Stimulated activated CD8-positive, alpha-beta memory T cell treated with anti-CD3 and anti-CD28 coated beads, Interleukin-4, amount 100 ng/mL, for 24 hours (primary cell): Measurements from ENCODE around the gene ZNF552.
"Not testable (repeated sequence)": the region's sequence is repeated elsewhere in the genome, so short reads cannot be mapped to it uniquely, and the experiment has no call there.

Experiments used
- DNase-seq: peaks from one replicate; pipeline ENCODE4 v3.0.0-alpha.2; 2020; ENCODE audit warnings: low read depth

The ZNF552 gene

GRCh38 chr19:57818378-57818777 is 3.7 kb upstream of the ZNF552 start:
- no peak for DNase-seq

- DNase-seq, result no peak
Observed at GRCh38 chr19:57817976-57818375, 3.3 kb upstream of the ZNF552 start.

GRCh38 chr19:57816652-57817051 is 1.9 kb upstream of the ZNF552 start:
- no peak for DNase-seq

GRCh38 chr19:57815247-57816075 is 748 bp upstream of the ZNF552 start:
- DNase-seq, result no peak

GRCh38 chr19:57813919-57814504 is 701 bp downstream of the ZNF552 start:
- DNase-seq, result no peak

GRCh38 chr19:57812975-57813820 is 1.5 kb downstream of the ZNF552 start:
- not testable (repeated sequence) for DNase-seq

- DNase-seq, result no peak
Observed at GRCh38 chr19:57812226-57812625, 2.5 kb downstream of the ZNF552 start.

- not testable (repeated sequence) for DNase-seq
Observed at GRCh38 chr19:57810410-57811295, 4.1 kb downstream of the ZNF552 start.

GRCh38 chr19:57807541-57807940 is 7.2 kb downstream of the ZNF552 start:
- DNase-seq, result no peak

GRCh38 chr19:57803594-57804325 is 11.0 kb downstream of the ZNF552 start:
- DNase-seq, result no peak

GRCh38 chr19:57803265-57803593 is 11.5 kb downstream of the ZNF552 start:
- no peak for DNase-seq

GRCh38 chr19:57802269-57802668 is 12.4 kb downstream of the ZNF552 start:
- DNase-seq, result no peak

GRCh38 chr19:57800696-57801095 is 14.0 kb downstream of the ZNF552 start:
- DNase-seq, result no peak

GRCh38 chr19:57796580-57796979 is 18.1 kb downstream of the ZNF552 start:
- DNase-seq, result not testable (repeated sequence)

GRCh38 chr19:57789288-57789687 is 25.4 kb downstream of the ZNF552 start:
- DNase-seq, result no peak

- no peak for DNase-seq
Observed at GRCh38 chr19:57788114-57788692, 26.5 kb downstream of the ZNF552 start.

GRCh38 chr19:57786906-57787305 is 27.8 kb downstream of the ZNF552 start:
- DNase-seq, result no peak

GRCh38 chr19:57786286-57786685 is 28.4 kb downstream of the ZNF552 start:
- DNase-seq, result no peak

GRCh38 chr19:57779220-57779845 is 35.4 kb downstream of the ZNF552 start:
- DNase-seq, result no peak

GRCh38 chr19:57778336-57778735 is 36.4 kb downstream of the ZNF552 start:
- DNase-seq, result no peak
